ENCODE data around the gene GGN.
A peak's percentile ranks its signal among the peaks of the same experiment; 100 is the strongest.
"Not testable (repeated sequence)": the region's sequence is repeated elsewhere in the genome, so short reads cannot be mapped to it uniquely, and the experiment has no call there.

The GGN gene

GRCh38 chr19:38362076-38362945 lies 25.5 kb downstream of the GGN start:
- DNase-seq, result peak; percentile 87
- peak; percentile 72 for ATAC-seq

- peak; percentile 77 for DNase-seq
These were observed 26.2 kb downstream of the GGN start for GRCh38 chr19:38361633-38362075.

GRCh38 chr19:38360839-38361631 lies 26.8 kb downstream of the GGN start:
- DNase-seq, result no peak
- no peak for ATAC-seq

More at GRCh38 chr19:38361633-38362075, 26.2 kb downstream of the GGN start:
- peak; percentile 75 for ATAC-seq

GRCh38 chr19:38360351-38360750 lies 27.5 kb downstream of the GGN start:
- no peak for ATAC-seq
- no peak for DNase-seq

- no peak for DNase-seq
- ATAC-seq, result no peak
These were observed 28.4 kb downstream of the GGN start for GRCh38 chr19:38359242-38360021.

- DNase-seq (no peak), ATAC-seq (no peak)
These were observed 29.8 kb downstream of the GGN start for GRCh38 chr19:38358071-38358470.

- DNase-seq, result no peak
- no peak for ATAC-seq
These were observed 31.8 kb downstream of the GGN start for GRCh38 chr19:38355728-38356725.

GRCh38 chr19:38352611-38353010 lies 35.2 kb downstream of the GGN start:
- DNase-seq, result no peak
- no peak for ATAC-seq

- ATAC-seq (no peak), DNase-seq (no peak)
These were observed 35.9 kb downstream of the GGN start for GRCh38 chr19:38351865-38352395.

GRCh38 chr19:38350883-38351282 lies 37.0 kb downstream of the GGN start:
- ATAC-seq (no peak), DNase-seq (no peak)

GRCh38 chr19:38346837-38347236 lies 41.0 kb downstream of the GGN start:
- DNase-seq (no peak), ATAC-seq (no peak)

GRCh38 chr19:38340927-38341326 lies 46.9 kb downstream of the GGN start:
- DNase-seq (no peak), ATAC-seq (no peak)

- not testable (repeated sequence) for DNase-seq, ATAC-seq
These were observed 48.8 kb downstream of the GGN start for GRCh38 chr19:38339011-38339410.

- no peak for DNase-seq
- ATAC-seq, result no peak
These were observed 50.5 kb downstream of the GGN start for GRCh38 chr19:38337360-38337653.

GRCh38 chr19:38336638-38337359 lies 51.0 kb downstream of the GGN start:
- peak; percentile 96 for DNase-seq
- peak; percentile 66 for ATAC-seq

GRCh38 chr19:38335949-38336637 lies 51.7 kb downstream of the GGN start:
- DNase-seq, result peak; percentile 96
- ATAC-seq, result peak; percentile 81

Data from stimulated activated naive CD8-positive, alpha-beta T cell treated with anti-CD3 and anti-CD28 coated beads, Interleukin-15, Interleukin-2, amounts not matched to agents 100 U/mL and 50 U/mL, for 24 hours (primary cell).